GM11168 (cell line): ENCODE measurements around the gene AP3D1.
"Not testable (repeated sequence)": the region's sequence is repeated elsewhere in the genome, so short reads cannot be mapped to it uniquely, and the experiment has no call there.

Source experiments
- in situ Hi-C: fragments of 300-500 bp; cut with MboI; formaldehyde crosslinking; loops from one replicate; pipeline ENCODE4 v1.12.0; 2022; ENCODE audit warnings: low sequenced_read_pairs; ENCODE audit not compliant: unreplicated experiment

The AP3D1 gene

DNA sequence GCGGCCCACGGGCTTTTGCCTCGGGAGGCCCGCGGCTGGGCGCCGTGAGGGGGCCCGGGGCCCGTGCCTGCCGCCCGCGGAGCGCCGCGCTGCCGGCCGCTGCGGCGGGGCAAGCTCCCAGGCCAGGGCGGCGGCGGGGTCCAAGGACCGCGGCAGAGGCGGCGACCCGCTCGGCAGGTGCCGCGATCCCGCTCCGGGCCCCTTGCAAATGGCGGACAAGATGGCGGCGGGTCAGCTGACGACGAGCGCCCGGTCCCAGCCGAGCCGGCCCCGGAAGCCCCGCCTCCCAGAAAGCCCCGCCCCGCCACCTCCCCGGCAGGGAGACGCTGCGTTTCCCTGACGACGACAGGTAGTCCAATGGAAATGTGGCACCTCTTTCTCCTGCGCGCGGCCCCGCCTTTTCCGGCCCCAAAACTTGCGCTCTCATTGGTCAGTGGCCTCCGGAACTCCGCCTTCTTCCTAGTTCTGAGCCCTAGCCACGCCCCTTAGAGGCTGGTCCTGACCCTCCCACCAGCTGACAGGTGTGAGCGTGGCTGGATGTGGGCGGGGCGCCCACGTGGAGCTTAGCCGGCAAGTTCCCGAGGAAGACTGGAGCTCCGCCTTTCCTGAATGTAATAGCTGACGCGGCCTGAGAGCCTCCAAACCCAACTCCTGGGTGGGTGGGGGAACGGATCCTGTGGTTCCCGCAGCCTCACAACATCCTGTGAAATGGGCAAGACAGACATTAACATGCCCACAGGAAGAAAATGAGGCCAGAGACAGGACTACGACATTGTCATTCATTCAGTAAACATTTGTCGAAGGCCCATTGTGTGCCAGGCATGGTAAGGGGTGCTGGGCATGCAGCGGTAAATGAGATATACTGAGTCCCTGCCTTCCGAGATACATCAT, at the start of gene AP3D1:
Gene AP3D1, minus strand, starts transcription at position 228 of the 891 bp plus-strand sequence. CDS start 232 bp downstream, outside the sequence.
- in situ Hi-C loops: loop anchor here (10.0 kb wide), 1 partner anchor 113 kb away; no protein-coding TSS in a partner anchor

GRCh38 chr19:2200624-2201294, 49.4 kb upstream of the AP3D1 start:
- in situ Hi-C loops: not testable (repeated sequence)

DNA sequence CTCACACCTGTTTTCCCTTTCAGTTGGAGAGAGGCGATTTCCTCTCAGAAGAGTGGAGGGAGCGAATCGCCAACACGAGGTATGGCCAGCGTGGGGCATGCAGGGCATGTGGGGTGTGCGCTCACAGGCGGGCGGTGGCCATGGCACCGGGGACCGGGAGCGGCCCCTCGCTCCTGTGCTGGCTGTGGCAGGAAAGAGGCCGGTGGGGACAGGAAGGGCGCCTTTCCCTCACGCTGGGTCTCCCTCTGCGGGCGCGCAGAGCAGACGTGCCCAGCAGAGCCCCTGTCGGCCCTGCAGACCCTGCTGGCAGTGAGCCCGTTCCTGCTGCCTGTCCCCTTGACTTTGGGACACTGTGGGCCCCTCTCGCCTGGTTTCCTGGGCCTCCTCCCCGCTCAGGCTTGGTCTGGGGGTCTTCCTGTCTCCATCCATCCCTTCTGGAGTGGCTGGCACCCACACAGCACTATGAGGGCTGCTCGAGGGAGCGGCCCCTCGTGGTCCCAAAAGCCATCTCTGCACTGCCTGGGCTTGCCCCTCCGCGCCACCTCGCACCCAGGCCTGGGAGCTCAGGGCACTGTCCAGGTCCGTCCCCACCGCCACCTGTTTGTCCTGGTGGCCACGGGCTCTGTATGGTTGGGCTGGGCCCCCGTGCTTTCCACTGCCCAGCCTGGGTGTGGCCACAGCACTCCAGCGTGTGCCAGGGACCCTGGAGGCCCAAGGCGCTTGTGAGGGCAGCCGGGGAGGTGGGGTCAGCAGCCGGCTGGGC, 48.7 kb upstream of the AP3D1 start:
- in situ Hi-C loops: no loop called here

DNA sequence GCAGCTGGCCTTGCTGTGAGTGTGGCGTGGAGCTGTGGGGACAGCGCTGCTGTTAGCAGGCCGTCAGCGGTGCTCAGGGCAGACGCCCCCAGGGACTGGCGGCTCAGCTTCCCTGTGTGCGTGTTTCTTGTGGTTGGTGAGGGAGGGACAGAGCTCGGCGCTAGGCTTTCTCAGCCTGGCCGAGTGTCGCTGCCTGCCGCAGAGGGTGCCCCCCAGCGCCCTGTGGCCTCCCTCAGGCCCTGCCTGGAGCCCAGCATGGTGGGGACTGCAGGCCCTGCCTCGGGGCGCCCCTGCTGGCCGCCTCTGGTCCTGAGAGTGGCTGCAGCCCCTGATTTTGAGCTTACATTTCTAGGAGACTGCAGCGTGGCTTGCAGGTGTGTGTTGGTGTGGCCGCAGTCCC, 47.8 kb upstream of the AP3D1 start:
- in situ Hi-C loops: no loop called here

DNA sequence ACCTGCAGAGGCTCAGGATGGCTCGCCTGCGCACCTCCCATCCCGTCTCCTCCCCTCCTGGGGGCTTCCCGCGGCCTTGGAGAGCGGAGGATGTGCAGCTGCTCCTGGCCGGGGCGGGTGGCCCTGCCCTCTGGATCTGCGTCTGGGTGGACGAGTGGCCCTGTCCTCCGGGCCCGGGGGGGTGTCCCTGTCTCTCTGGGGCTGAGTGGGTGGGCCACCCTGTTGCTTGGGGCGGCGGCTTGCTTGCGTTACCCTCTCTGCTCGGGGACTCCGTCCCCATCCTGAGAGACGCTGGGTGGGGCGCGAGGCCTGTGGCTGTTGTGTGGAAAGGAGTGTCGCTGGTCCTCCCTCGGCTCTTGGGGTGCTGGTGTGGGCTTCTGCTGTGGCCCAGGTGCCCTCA, 47.0 kb upstream of the AP3D1 start:
- in situ Hi-C loops: no loop called here

DNA sequence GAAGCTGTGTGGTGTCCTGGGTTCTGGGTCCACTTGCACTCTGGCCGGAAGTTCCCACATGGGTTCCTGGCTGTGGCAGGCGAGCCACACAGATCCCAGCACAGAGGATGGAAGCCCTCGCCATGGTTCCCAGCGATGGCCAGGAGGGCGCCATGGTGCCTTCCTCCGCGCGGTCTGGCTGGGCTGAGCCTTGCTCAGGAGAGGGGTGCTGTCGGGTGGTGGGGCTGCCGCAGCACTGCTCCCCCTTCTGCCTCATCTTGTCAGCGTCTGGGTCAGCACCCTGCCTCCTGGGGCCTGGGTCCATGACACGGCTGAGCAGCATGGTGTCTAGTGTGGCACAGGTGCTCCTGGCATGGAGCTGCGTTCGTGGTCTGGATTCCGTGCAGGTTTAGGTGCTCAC, 45.9 kb upstream of the AP3D1 start:
- in situ Hi-C loops: no loop called here

- in situ Hi-C loops: no loop called here
Measured at GRCh38 chr19:2195914-2196313, 44.5 kb upstream of the AP3D1 start.

DNA sequence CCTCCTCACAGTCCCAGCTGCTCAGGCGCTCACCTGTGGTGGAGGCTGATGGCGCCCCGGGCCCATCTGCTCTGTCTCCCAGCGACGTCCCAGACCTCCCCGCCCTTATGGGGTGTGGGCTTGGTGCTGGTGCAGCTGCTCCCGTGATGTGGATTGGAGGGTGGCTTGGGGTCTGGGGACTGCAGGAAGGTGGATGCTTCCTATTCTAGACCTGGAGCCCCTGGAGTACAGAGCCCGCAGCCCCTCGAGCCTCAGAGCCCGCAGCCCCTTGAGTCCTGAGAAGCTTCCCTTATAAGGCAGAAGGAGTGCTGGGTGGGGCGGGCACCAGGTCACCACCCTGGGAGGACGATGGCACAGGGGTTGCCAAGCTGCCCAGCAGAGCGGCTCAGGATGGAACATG, 44.0 kb upstream of the AP3D1 start:
- in situ Hi-C loops: no loop called here

- in situ Hi-C loops: no loop called here
Measured at GRCh38 chr19:2194513-2195078, 43.2 kb upstream of the AP3D1 start.

GRCh38 chr19:2193807-2194206, 42.4 kb upstream of the AP3D1 start:
- in situ Hi-C loops: no loop called here

- in situ Hi-C loops: no loop called here
Measured at GRCh38 chr19:2192862-2193261, 41.5 kb upstream of the AP3D1 start.

DNA sequence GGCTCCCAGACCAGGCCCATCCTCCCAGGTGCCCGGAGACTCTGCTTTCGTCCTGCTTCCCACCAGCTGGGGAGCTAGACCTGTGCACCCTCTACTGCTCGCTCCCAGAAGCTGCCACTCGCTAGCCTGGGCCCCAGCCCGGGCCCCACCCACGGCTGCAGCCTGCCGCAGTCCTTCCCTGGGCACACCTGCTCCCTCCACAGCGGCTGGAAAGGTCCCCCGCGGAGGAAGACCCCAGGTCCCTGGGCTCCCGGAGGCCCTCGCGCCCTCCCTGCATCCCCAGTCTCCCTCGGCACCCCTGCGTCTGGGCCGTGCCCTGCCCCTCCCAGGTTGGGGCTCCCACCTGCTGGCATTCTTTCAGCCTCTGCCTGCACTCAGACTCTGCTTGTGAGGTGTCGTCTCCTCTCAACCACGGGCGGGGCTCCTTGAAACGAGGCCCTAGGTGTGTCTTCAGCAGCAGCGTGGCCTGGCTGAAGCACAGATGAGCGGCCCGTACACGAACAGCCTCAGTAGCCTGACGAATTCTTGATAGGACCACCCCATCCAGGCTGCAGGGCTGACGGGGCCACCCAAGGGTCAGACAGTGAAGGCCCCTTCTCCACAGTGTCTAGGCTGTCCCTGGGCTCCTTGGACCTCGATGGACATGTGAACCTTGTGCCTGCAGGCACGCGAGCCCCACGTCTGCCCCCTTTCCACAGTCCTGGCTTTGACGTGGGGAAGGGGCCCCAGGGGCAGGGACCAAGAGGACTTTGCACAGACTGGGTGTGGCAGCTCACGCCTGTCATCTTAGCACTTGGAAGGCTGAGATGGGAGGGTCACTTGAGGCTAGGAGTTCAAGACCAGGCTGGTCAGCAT, 40.3 kb upstream of the AP3D1 start:
- in situ Hi-C loops: no loop called here

- in situ Hi-C loops: no loop called here
Measured at GRCh38 chr19:2190848-2191455, 39.6 kb upstream of the AP3D1 start.

GRCh38 chr19:2189880-2190279, 38.5 kb upstream of the AP3D1 start:
- in situ Hi-C loops: no loop called here

- in situ Hi-C loops: no loop called here
Measured at GRCh38 chr19:2188708-2189385, 37.5 kb upstream of the AP3D1 start.

DNA sequence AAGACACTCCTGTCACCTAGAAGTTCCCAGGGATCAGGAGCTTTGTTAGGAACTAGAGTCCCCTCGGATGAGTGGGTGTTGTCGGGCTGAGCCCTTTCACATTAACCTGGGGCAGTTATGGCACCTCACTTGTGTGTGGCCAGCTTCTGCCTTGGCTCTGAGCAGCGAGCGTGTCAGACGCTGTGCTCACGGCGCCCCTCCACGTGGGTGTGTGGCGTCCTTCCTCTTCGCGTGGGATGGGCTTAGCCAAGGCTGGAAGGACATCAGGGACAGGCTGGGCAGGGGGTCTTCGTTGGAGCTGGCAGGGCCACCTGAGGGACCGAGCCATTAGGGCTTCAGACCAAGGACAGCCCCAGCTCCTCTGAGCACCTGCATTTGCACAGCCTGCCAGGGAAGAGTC, 35.8 kb upstream of the AP3D1 start:
- in situ Hi-C loops: no loop called here

DNA sequence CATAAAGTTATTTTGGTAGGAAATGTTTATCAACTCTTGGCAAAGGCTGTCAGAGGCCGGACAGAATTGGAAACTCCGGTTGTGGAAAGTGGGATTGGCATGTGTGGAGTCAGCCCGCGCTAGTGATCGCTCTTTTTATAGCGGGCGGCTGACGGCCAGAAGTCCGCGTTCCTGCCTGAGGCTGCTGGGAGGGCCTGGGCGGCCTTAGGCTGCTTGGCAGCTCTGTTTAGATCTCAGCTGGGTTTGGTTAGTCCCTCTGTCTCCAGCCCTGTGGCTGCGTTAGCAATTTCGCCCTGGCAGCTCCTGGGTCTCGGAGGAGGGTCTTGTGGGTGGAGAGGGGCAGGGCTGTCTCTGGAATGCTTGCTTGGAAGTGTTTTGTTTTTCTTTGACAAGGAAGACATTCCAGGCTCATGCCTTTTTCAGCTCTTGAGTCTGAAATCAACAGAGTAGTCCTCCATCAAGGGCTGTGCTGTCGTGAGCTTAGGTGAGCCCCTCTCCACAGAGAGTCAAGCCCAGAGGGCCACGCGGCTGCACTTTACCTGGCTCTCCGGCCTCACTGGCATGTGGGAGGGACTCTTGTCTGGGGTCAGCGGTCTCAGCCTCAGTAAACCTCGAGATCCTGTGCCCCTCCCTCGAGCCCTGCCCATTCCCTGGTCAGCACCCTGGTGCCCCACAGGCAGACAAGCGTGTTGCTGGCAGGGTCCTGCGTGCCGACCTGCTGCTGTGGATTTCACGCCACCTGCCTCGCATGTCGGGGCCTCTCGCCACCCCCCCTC, 34.9 kb upstream of the AP3D1 start:
- in situ Hi-C loops: no loop called here

DNA sequence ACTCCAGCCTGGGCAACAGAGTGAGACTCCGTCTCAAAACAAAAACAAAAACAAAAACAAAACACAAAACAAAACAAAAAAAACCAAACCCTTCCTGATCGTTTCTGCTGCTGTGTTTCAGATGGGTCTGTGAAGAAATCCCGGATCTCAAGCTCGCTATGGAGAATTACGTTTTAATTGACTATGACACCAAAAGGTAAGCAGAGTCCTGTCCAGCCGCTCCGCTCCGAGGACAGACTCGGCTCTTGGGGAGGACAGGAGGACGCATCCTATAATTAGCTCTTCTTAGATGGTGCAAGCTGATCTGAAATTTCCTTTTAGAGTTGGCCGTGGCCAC, 34.3 kb upstream of the AP3D1 start:
- in situ Hi-C loops: no loop called here
